ENCODE results near the gene ZNF280B.

Gene ZNF280B

DNA sequence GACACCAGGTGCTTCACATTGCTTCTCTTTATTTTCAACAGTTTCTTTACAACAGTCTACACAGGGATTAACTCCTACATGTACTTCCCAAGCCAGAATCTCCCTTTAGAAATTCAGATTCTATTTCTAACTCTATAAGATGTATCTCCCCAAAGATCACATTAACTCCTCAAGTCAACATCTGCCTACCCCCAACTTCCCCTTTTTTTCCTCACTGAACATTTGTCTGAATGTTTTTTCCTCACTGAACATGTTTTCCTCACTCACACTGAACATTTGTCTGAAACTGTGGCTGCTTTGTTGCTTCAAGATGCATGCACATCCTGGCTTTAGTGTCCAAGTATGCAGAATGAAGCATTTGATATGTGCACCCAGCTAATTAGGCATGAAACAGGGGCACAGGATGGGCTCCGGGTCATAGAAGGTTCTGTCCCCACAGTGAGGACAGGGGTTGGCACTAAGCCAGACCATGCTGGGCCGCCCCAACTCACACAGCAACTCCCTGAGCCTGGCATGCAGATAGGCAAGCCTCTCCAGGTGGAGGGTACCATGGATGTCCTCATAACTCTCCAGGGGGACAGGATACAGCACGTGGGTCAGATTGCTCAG, 39.3 kb upstream of the ZNF280B start:
- CTCF ChIA-PET = no interaction called here
- DNase-seq (ENCODE audit: extremely low spot score) = no peak
- POLR2A ChIA-PET = no interaction called here

DNA sequence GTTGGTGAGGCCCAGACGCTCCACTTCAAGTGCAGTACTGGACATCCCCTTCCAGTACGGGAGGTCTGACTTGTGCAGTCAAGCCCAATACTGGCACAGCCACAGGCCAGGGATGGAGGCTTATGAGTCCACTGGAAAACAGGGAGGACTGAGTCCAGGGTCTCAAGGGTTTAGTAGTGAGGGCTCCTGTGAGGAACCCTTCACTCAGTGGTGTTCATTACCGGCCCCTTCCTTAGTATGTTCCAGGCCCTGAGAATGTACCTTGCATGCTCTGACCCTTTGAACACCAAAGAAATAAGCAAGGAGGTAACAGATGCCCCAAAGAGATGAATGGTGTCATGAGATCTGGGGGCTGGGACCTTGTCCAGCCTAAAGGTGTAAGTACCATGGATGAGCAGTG, 38.7 kb upstream of the ZNF280B start:
- no peak for TF ChIP-seq NFRKB (IDR thresholded peaks at IDR 0.05)
- TF ChIP-seq FOXM1 (IDR thresholded peaks at IDR 0.05; ENCODE audit: borderline replicate concordance) = no peak
- TF ChIP-seq CTBP1 (IDR thresholded peaks at IDR 0.05; ENCODE audit: borderline replicate concordance) = no peak
- TF ChIP-seq ZNF384 (IDR thresholded peaks at IDR 0.05) = no peak
- TF ChIP-seq BHLHE40 (IDR thresholded peaks at IDR 0.05; ENCODE audit: borderline replicate concordance) = no peak
- TF ChIP-seq LEF1 (IDR thresholded peaks at IDR 0.05; ENCODE audit: borderline replicate concordance) = no peak
- no peak for TF ChIP-seq FOXK2 (IDR thresholded peaks at IDR 0.05)
- no peak for TF ChIP-seq TARDBP (IDR thresholded peaks at IDR 0.05)
- no peak for TF ChIP-seq FOXA1 (IDR thresholded peaks at IDR 0.05)
- TF ChIP-seq L3MBTL2 (conservative IDR thresholded peaks at IDR 0.05) = no peak
- TF ChIP-seq ARNT (IDR thresholded peaks at IDR 0.05) = no peak
- TF ChIP-seq, protein P1, sequence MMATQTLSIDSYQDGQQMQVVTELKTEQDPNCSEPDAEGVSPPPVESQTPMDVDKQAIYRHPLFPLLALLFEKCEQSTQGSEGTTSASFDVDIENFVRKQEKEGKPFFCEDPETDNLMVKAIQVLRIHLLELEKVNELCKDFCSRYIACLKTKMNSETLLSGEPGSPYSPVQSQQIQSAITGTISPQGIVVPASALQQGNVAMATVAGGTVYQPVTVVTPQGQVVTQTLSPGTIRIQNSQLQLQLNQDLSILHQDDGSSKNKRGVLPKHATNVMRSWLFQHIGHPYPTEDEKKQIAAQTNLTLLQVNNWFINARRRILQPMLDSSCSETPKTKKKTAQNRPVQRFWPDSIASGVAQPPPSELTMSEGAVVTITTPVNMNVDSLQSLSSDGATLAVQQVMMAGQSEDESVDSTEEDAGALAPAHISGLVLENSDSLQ (IDR thresholded peaks at IDR 0.05) = no peak
- TF ChIP-seq HDGF (IDR thresholded peaks at IDR 0.05; ENCODE audit: borderline replicate concordance) = no peak
- no peak for TF ChIP-seq ELF4 (IDR thresholded peaks at IDR 0.05)
- no peak for TF ChIP-seq SP1 (IDR thresholded peaks at IDR 0.05)
- no peak for TF ChIP-seq SUZ12 (IDR thresholded peaks at IDR 0.05)
- CTCF ChIA-PET = no interaction called here
- POLR2A ChIA-PET = no interaction called here
- no peak for DNase-seq (ENCODE audit: extremely low spot score)

More for the DNA sequence above, 39.3 kb upstream of the ZNF280B start:
- TF ChIP-seq ZNF384 (IDR thresholded peaks at IDR 0.05) = no peak
- TF ChIP-seq, protein P1 (IDR thresholded peaks at IDR 0.05) = no peak
- TF ChIP-seq HDGF (IDR thresholded peaks at IDR 0.05; ENCODE audit: borderline replicate concordance) = no peak

DNA sequence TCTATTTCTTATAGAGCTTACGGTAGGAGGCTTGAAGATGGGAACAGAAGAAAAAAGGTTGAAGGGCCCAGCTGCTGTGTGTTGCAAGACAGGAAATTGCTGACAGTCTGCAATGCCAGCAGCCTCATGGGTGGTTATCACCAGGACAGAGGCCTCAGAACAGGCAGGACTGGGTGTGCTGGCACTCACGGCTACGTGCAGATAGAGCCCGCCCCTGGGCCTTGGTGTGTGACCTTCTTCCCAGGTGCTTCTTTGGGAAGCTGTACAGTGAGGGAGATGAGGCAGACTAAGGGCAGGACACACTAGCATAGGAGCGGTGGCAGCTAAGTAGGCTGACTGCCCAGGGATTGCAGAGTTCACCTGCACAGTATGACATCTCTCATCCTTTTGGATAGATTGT, 37.9 kb upstream of the ZNF280B start:
- CTCF ChIA-PET = no interaction called here
- POLR2A ChIA-PET = no interaction called here
- no peak for DNase-seq (ENCODE audit: extremely low spot score)
- TF ChIP-seq LEF1 (IDR thresholded peaks at IDR 0.05; ENCODE audit: borderline replicate concordance) (no peak), SP1 (IDR thresholded peaks at IDR 0.05) (no peak), FOXA1 (IDR thresholded peaks at IDR 0.05) (no peak), FOXK2 (IDR thresholded peaks at IDR 0.05) (no peak), NFRKB (IDR thresholded peaks at IDR 0.05) (no peak), BHLHE40 (IDR thresholded peaks at IDR 0.05; ENCODE audit: borderline replicate concordance) (no peak), ELF4 (IDR thresholded peaks at IDR 0.05) (no peak), HDGF (IDR thresholded peaks at IDR 0.05; ENCODE audit: borderline replicate concordance) (no peak), L3MBTL2 (conservative IDR thresholded peaks at IDR 0.05) (no peak)
- TF ChIP-seq, protein P1 (IDR thresholded peaks at IDR 0.05) = no peak

DNA sequence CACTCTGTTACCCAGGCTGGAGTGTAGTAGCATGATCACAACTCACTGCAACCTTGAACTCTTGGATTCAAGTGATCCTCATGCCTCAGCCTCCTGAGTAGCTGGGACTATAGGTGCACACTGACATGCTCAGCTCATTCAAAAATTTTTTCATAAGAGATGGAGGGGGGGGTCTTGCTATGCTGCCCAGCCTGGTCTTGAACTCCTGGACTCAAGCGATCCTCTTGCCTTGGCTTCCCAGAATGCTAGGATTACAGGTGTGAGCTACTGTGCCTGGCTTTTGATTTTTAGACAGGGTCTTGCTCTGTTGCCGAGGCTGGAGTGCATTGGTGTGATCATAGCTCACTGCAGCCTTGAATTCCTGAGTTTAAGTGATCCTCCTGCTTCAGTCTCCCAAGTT, 36.5 kb upstream of the ZNF280B start:
- POLR2A ChIA-PET = no interaction called here
- no peak for DNase-seq (ENCODE audit: extremely low spot score)
- CTCF ChIA-PET = no interaction called here
- no peak for TF ChIP-seq HDGF (IDR thresholded peaks at IDR 0.05; ENCODE audit: borderline replicate concordance)
- no peak for TF ChIP-seq FOXA1 (IDR thresholded peaks at IDR 0.05)
- TF ChIP-seq LEF1 (IDR thresholded peaks at IDR 0.05; ENCODE audit: borderline replicate concordance) = no peak

DNA sequence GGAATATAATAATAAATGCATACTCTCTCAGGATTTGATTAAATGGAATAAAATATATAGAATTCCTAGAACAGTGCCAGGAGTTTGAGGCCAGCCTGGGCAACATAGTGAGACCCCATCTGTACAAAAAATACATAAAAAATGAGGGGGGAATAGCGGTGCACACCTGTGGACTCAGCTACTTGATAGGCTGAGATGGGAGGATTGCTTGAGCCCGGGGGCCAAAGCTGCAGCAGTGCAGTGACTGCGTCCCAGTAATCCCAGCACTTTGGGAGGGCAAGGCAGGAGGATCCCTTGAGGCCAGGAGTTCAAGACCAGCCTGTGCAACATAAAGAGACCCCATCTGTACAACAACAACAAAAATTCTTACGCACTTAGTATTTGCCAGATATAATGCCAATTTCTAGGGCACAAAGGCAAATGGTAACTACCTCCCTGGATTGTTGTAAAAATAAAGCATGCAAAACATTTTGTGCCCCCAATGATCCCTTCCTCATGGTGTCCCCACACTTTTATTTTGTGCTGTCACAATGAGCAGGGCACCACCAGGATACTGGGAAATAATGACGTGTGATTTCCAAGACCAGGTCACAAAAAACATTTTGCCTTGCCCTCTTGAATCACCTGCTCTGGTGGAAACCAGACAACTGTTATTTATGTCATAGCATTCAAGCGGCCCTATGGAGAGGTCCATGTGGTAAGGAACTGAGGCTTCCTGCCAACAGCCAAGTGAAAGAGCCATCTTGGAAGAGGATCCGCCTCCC, 29.9 kb upstream of the ZNF280B start:
- no peak for TF ChIP-seq NFRKB (IDR thresholded peaks at IDR 0.05)
- no peak for TF ChIP-seq SP1 (IDR thresholded peaks at IDR 0.05)
- TF ChIP-seq L3MBTL2 (conservative IDR thresholded peaks at IDR 0.05) = no peak
- TF ChIP-seq ELF4 (IDR thresholded peaks at IDR 0.05) = no peak
- no peak for TF ChIP-seq FOXK2 (IDR thresholded peaks at IDR 0.05)
- TF ChIP-seq, protein P1 (IDR thresholded peaks at IDR 0.05) = no peak
- ChIA-PET POLR2A (no interaction called here), CTCF (no interaction called here)
- DNase-seq (ENCODE audit: extremely low spot score) = no peak

DNA sequence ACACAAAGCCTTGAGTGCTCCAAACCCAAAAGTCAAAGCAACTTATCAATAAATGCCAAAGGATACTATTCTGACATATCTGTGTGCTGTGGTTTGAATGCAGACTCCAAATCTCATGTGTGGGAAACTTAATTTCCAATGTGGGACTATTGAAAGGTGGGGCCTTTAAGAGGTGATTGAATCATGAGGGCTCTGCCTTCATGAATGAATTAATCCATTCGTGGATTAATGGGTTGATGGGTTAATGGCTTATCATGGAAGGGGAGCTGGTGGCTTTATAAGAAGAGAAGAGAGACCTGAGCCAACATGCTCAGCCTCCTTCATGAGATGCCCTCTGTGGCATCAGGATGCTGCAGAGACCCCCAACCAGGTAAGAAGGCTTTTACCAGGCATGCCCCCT, 28.4 kb upstream of the ZNF280B start:
- POLR2A ChIA-PET = no interaction called here
- CTCF ChIA-PET = no interaction called here
- TF ChIP-seq BHLHE40 (IDR thresholded peaks at IDR 0.05; ENCODE audit: borderline replicate concordance) (no peak), LEF1 (IDR thresholded peaks at IDR 0.05; ENCODE audit: borderline replicate concordance) (no peak)
- DNase-seq (ENCODE audit: extremely low spot score) = no peak

All from HEK293T (cell line).